ENCODE data around the gene IQSEC1. TPM values are rescaled to one million over a fixed set of nuclear protein-coding genes. Genes with fewer than 3 reads are reported as not detected.

IQSEC1 gene
- total RNA-seq, 2 donors from 2014 or later = 22.7 to 24.5 TPM

GRCh38 chr3:13081603-13082360 is 8.6 kb upstream of the IQSEC1 start:
- no peaks in the 10 kb centered on the region for H3K9me3 Mint-ChIP-seq
- H3K27ac ChIP-seq (ENCODE audit: low read depth, low read length) = no peak overlapping the region
- H3K4me3 Mint-ChIP-seq = no peak overlapping the region
- H3K36me3 ChIP-seq (ENCODE audit: control insufficient read depth, insufficient read depth, low read length) = no peaks in the 10 kb centered on the region
- peaks cover 6% of the 10 kb centered on the region for H3K27me3 Mint-ChIP-seq (ENCODE audit: insufficient read depth)
- H3K4me1 Mint-ChIP-seq = no peaks in the 10 kb centered on the region
- WGBS, 2 experiments (ENCODE audit: insufficient coverage in 1 of 2, insufficient read length in 1 of 2) = 87 to 89% methylated on average over 20 to 23 of the region's 23 CpGs
- H3K27me3 ChIP-seq (ENCODE audit: control insufficient read depth, insufficient read depth, low read length, poor library complexity, severe bottlenecking) = no peaks in the 10 kb centered on the region
- no peak overlapping the region for H3K27ac Mint-ChIP-seq
- no peak for DNase-seq
- no peak overlapping the region for H3K4me3 ChIP-seq (ENCODE audit: low read length)
- no peaks in the 10 kb centered on the region for H3K4me1 ChIP-seq (ENCODE audit: control insufficient read depth, insufficient read depth, low read length)
- no peak for TF ChIP-seq CTCF (conservative IDR thresholded peaks at IDR 0.05)
- no peak overlapping the region for H3K9ac ChIP-seq (ENCODE audit: extremely low read depth, low read length, poor library complexity, severe bottlenecking)
- H3K9me3 ChIP-seq (ENCODE audit: control insufficient read depth, low read length) = no peaks in the 10 kb centered on the region
- no peaks in the 10 kb centered on the region for H3K36me3 Mint-ChIP-seq (ENCODE audit: low read depth)

- Mint-ChIP-seq H3K4me1 (no peaks in the 10 kb centered on the region), H3K27me3 (ENCODE audit: insufficient read depth) (peaks cover 15% of the 10 kb centered on the region)
Measured at GRCh38 chr3:13080591-13080990, 7.4 kb upstream of the IQSEC1 start.

GRCh38 chr3:13080026-13080425 is 6.8 kb upstream of the IQSEC1 start:
- 83% methylated on average over 1 to 3 of the region's 3 CpGs for WGBS, 2 experiments (ENCODE audit: insufficient coverage in 1 of 2, insufficient read length in 1 of 2)
- DNase-seq = no peak

More at GRCh38 chr3:13080591-13080990, 7.4 kb upstream of the IQSEC1 start:
- no peak for TF ChIP-seq CTCF (conservative IDR thresholded peaks at IDR 0.05)
- Histone ChIP-seq H3K9ac (ENCODE audit: extremely low read depth, low read length, poor library complexity, severe bottlenecking) (no peak overlapping the region), H3K4me1 (ENCODE audit: control insufficient read depth, insufficient read depth, low read length) (no peaks in the 10 kb centered on the region), H3K9me3 (ENCODE audit: control insufficient read depth, low read length) (no peaks in the 10 kb centered on the region), H3K4me3 (ENCODE audit: low read length) (no peak overlapping the region), H3K27ac (ENCODE audit: low read depth, low read length) (no peak overlapping the region), H3K36me3 (ENCODE audit: control insufficient read depth, insufficient read depth, low read length) (no peaks in the 10 kb centered on the region), H3K27me3 (ENCODE audit: control insufficient read depth, insufficient read depth, low read length, poor library complexity, severe bottlenecking) (peaks cover 12% of the 10 kb centered on the region)
- no peak for DNase-seq
- H3K9me3 Mint-ChIP-seq = no peaks in the 10 kb centered on the region
- no peak overlapping the region for H3K4me3 Mint-ChIP-seq
- WGBS, 2 experiments (ENCODE audit: insufficient coverage in 1 of 2, insufficient read length in 1 of 2) = 56 to 69% methylated on average over 5 to 8 of the region's 8 CpGs
- H3K36me3 Mint-ChIP-seq (ENCODE audit: low read depth) = no peaks in the 10 kb centered on the region
- H3K27ac Mint-ChIP-seq = no peak overlapping the region

More at GRCh38 chr3:13080026-13080425, 6.8 kb upstream of the IQSEC1 start:
- Histone ChIP-seq H3K4me1 (ENCODE audit: control insufficient read depth, insufficient read depth, low read length) (no peaks in the 10 kb centered on the region), H3K36me3 (ENCODE audit: control insufficient read depth, insufficient read depth, low read length) (no peaks in the 10 kb centered on the region), H3K9me3 (ENCODE audit: control insufficient read depth, low read length) (no peaks in the 10 kb centered on the region), H3K27me3 (ENCODE audit: control insufficient read depth, insufficient read depth, low read length, poor library complexity, severe bottlenecking) (peaks cover 18% of the 10 kb centered on the region), H3K27ac (ENCODE audit: low read depth, low read length) (no peak overlapping the region), H3K4me3 (ENCODE audit: low read length) (no peak overlapping the region), H3K9ac (ENCODE audit: extremely low read depth, low read length, poor library complexity, severe bottlenecking) (no peak overlapping the region)
- Mint-ChIP-seq H3K4me3 (no peak overlapping the region), H3K27me3 (ENCODE audit: insufficient read depth) (peaks cover 20% of the 10 kb centered on the region), H3K9me3 (no peaks in the 10 kb centered on the region), H3K4me1 (no peaks in the 10 kb centered on the region), H3K27ac (no peak overlapping the region), H3K36me3 (ENCODE audit: low read depth) (no peaks in the 10 kb centered on the region)
- TF ChIP-seq CTCF (conservative IDR thresholded peaks at IDR 0.05) = no peak
